Mammary epithelial cell (primary cell): Measurements from ENCODE around the gene HCFC1.

Source experiments
- CTCF ChIP-seq, 2 donors: IDR thresholded peaks in 1 of 2; conservative IDR thresholded peaks in 1 of 2; 2 replicates each; pipeline ENCODE4 v1.5.1; 2011 to 2012; ENCODE audit warnings: inconsistent platforms in 2 of 2, low read length in 2 of 2, mild to moderate bottlenecking in 2 of 2, control low read depth in 1 of 2, low read depth in 1 of 2; ENCODE audit not compliant: insufficient read depth in 1 of 2; ENCODE audit errors: extremely low read depth in 1 of 2
- EZH2 ChIP-seq: IDR thresholded peaks from 2 replicates; pipeline ENCODE4 v1.6.1; 2012; ENCODE audit warnings: low read length, inconsistent platforms, borderline replicate concordance

GRCh38 chrX:153993978-153994377, 22.4 kb upstream of the HCFC1 start:
- TF ChIP-seq CTCF (conservative IDR thresholded peaks at IDR 0.05 in 1 of 2, IDR thresholded peaks at IDR 0.05 in 1 of 2; ENCODE audit: extremely low read depth in 1 of 2, insufficient read depth in 1 of 2, low read depth in 1 of 2, low read length in 2 of 2) (no peak), EZH2 (no peak)
